Neural cell (in vitro differentiated cells): Measurements from ENCODE around the gene DAGLA.

Experiments
- CTCF ChIP-seq: fragments of 450-650 bp; IDR thresholded peaks from 2 replicates; pipeline ENCODE4 v1.5.1; 2014; ENCODE audit warnings: antibody characterized with exemption, mild to moderate bottlenecking, moderate library complexity; ENCODE audit not compliant: poor library complexity, severe bottlenecking
- EP300 ChIP-seq: fragments of 450-650 bp; conservative IDR thresholded peaks from 2 replicates; pipeline ENCODE4 v1.6.1; 2014; ENCODE audit warnings: antibody characterized with exemption, mild to moderate bottlenecking, moderate library complexity; ENCODE audit not compliant: poor library complexity, severe bottlenecking
- EZH2 ChIP-seq: fragments of 200-600, 300-800 bp; shearing (Covaris generic), sonication (generic); IDR thresholded peaks from 2 replicates; pipeline ENCODE4 v1.6.1; 2014; ENCODE audit warnings: antibody characterized with exemption, low read length, borderline replicate concordance, mild to moderate bottlenecking; ENCODE audit not compliant: insufficient read depth, poor library complexity, severe bottlenecking
- MXI1 ChIP-seq: fragments of 450-650 bp; conservative IDR thresholded peaks from 2 replicates; pipeline ENCODE4 v1.6.1; 2014; ENCODE audit warnings: antibody characterized with exemption, mild to moderate bottlenecking; ENCODE audit not compliant: poor library complexity, severe bottlenecking
- POLR2AphosphoS5 ChIP-seq: IDR thresholded peaks from 2 replicates; pipeline ENCODE4 v1.6.1; 2012
- RAD21 ChIP-seq: fragments of 450-650 bp; conservative IDR thresholded peaks from 2 replicates; pipeline ENCODE4 v1.6.1; 2014; ENCODE audit warnings: antibody characterized with exemption, mild to moderate bottlenecking, moderate library complexity
- REST ChIP-seq: IDR thresholded peaks from 2 replicates; pipeline ENCODE4 v1.6.1; 2012; ENCODE audit warnings: borderline replicate concordance
- SMC3 ChIP-seq: fragments of 450-650 bp; conservative IDR thresholded peaks from 2 replicates; pipeline ENCODE4 v1.6.1; 2014; ENCODE audit warnings: antibody characterized with exemption, mild to moderate bottlenecking, moderate library complexity; ENCODE audit not compliant: poor library complexity
- TAF1 ChIP-seq: IDR thresholded peaks from 2 replicates; pipeline ENCODE4 v1.6.1; 2012; ENCODE audit warnings: low read depth

GRCh38 chr11:61746442-61747191 is 66.4 kb downstream of the DAGLA start:
- no peak for TF ChIP-seq EP300
- no peak for TF ChIP-seq CTCF
- TF ChIP-seq POLR2AphosphoS5, result no peak
- no peak for TF ChIP-seq SMC3
- no peak for TF ChIP-seq MXI1
- no peak for TF ChIP-seq EZH2
- TF ChIP-seq RAD21, result no peak
- no peak for TF ChIP-seq TAF1
- TF ChIP-seq REST, result no peak
